ENCODE results near the gene CGREF1. TPM values are rescaled to one million over a fixed set of nuclear protein-coding genes. Genes with fewer than 3 reads are reported as not detected.

Gene CGREF1
- total RNA-seq, 1 experiment from 2014 or later = 4.0 TPM

DNA sequence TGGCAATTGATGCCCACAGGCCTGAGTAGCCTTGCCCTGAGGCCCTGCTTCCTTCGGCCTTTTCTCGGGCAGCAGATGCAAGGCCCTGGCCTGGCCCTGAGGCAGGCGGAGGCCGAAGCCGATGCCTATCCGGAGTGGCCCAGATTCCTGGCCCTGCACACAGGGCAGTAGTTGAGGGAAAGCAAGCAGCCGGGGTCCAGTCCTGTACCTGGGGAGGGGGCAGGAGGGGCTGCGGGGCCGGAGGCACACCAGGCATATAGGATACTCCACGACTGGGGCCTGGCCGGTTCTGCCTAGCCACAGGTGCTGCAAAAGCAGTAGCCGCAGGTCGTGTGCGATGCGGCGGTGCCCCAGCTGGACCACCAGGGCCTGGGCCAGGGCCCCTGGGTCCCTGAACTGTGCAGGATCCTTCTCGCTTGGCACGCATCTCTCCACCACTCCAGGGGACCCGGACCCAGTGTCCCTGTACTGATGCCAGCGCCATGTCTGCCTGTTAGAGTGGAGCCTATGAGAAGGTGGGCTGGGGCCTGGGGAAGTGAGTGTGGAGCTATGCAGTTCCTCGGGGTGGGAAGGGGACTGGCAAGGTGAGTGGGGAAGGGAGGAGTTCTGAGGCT lies 18.5 kb upstream of the CGREF1 start (continued):
- TF ChIP-seq SP1 (IDR thresholded peaks at IDR 0.05; ENCODE audit: low read depth) = no peak
- no peak for TF ChIP-seq POLR2A (IDR thresholded peaks at IDR 0.05; ENCODE audit: borderline replicate concordance, extremely low read depth, insufficient read depth, insufficient read length)

DNA sequence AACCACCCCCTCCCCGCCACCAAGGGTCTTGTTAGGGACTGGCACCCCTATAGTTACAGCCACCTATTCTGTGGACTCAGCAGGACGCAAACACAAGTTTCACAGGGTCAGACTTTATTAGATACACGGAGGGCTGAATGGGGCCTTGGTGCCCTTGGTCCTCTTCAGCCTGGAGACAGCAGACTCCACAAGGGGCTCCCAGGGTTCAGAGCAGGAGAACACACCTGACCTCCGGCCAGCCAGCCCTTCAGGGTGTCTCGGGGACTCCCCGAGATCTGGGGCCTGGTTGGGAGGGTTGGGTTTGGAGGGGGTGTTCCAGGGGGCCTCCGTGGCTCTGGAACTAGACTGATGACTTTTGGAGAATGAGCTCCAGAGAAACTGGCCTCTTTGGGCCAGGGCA lies 17.8 kb upstream of the CGREF1 start:
- Histone ChIP-seq H3K36me3 (ENCODE audit: control insufficient read depth in 1 of 2, insufficient read depth in 2 of 2, low read length in 2 of 2) (peaks cover 7 to 14% of the 10 kb centered on the region in 2 experiments; a peak in 3 of 4 replicates), H3K4me3 (replicated peaks in 1 of 2; ENCODE audit: low read depth in 1 of 2, low read length in 2 of 2) (no peak overlapping the region), H3K27ac (ENCODE audit: low read depth, low read length) (no peak overlapping the region), H2AFZ (ENCODE audit: low read depth, low read length, poor library complexity, severe bottlenecking) (no peak overlapping the region), H3K9me3 (ENCODE audit: control insufficient read depth in 1 of 2, insufficient read depth in 1 of 2, low read depth in 1 of 2, low read length in 2 of 2) (no peaks in the 10 kb centered on the region), H3K4me1 (ENCODE audit: control insufficient read depth in 1 of 2, insufficient read depth in 2 of 2, low read length in 2 of 2) (peaks cover 4 to 19% of the 10 kb centered on the region in 2 experiments; a peak in 3 of 4 replicates), H3K9ac (ENCODE audit: low read length) (no peak overlapping the region), H3K27me3 (ENCODE audit: insufficient read depth, low read length) (no peaks in the 10 kb centered on the region), H4K20me1 (ENCODE audit: insufficient read depth) (no peaks in the 10 kb centered on the region), H3K9me2 (ENCODE audit: insufficient read depth) (no peaks in the 10 kb centered on the region), H3K79me2 (ENCODE audit: insufficient read depth, low read length) (peaks cover 20% of the 10 kb centered on the region), H3K4me2 (ENCODE audit: low read length) (no peak overlapping the region)
- no peak for ATAC-seq
- ChIA-PET RAD21 (ENCODE audit: low non-redundant PET in 1 of 2, low total read pairs in 2 of 2, uncharacterized antibody in 2 of 2, unreplicated experiment in 2 of 2) (no interaction called here), POLR2A (no interaction called here), CTCF (interaction anchor here (1.4 kb wide), 1 partner anchor 33 kb away, joined by 3 read pairs; no protein-coding TSS in a partner anchor)
- no TSS peak for BruUV-seq (replicated peaks)
- intact Hi-C loops (cut with micrococcal nuclease) = no loop called here
- TF ChIP-seq ZNF274 (IDR thresholded peaks at IDR 0.05; ENCODE audit: low read depth, low read length) = no peak
- no peak for TF ChIP-seq EZH2 (IDR thresholded peaks at IDR 0.05)
- TF ChIP-seq SRF (IDR thresholded peaks at IDR 0.05; ENCODE audit: low read depth) = no peak
- TF ChIP-seq SP1 (IDR thresholded peaks at IDR 0.05; ENCODE audit: low read depth) = no peak
- TF ChIP-seq YY1 (IDR thresholded peaks at IDR 0.05; ENCODE audit: extremely low read depth, insufficient replicate concordance, low read depth, low read length) = no peak
- TF ChIP-seq CEBPB (IDR thresholded peaks at IDR 0.05; ENCODE audit: low read depth) = no peak
- no peak for TF ChIP-seq SIN3A (IDR thresholded peaks at IDR 0.05; ENCODE audit: low read depth)
- TF ChIP-seq, protein P1, sequence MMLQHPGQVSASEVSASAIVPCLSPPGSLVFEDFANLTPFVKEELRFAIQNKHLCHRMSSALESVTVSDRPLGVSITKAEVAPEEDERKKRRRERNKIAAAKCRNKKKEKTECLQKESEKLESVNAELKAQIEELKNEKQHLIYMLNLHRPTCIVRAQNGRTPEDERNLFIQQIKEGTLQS (IDR thresholded peaks at IDR 0.05) = no peak
- TF ChIP-seq ZFX (IDR thresholded peaks at IDR 0.05) = no peak
- no peak for TF ChIP-seq EGR1 (IDR thresholded peaks at IDR 0.05; ENCODE audit: low read depth)
- TF ChIP-seq TCF7L2 (IDR thresholded peaks at IDR 0.05; ENCODE audit: borderline replicate concordance, extremely low read depth, insufficient read depth, insufficient read length) = no peak
- TF ChIP-seq CBX3 (IDR thresholded peaks at IDR 0.05; ENCODE audit: low read depth) = no peak
- no peak for TF ChIP-seq JUND (IDR thresholded peaks at IDR 0.05)
- DNase-seq (ENCODE audit: low read depth, low spot score) = no peak

Measured in HCT116 (cell line).